GM12891 (cell line): ENCODE results near the gene MYL3.

Experiments
- PAX5 ChIP-seq: IDR thresholded peaks from 2 replicates; pipeline ENCODE4 v1.6.1; 2011; ENCODE audit warnings: low read length, moderate library complexity, mild to moderate bottlenecking; ENCODE audit not compliant: insufficient read depth, severe bottlenecking
- POLR2A ChIP-seq: IDR thresholded peaks from 2 replicates; pipeline ENCODE4 v1.6.1; 2011; ENCODE audit warnings: low read depth, low read length, control low read depth
- POLR2AphosphoS5 ChIP-seq: IDR thresholded peaks from 2 replicates; pipeline ENCODE4 v1.6.1; 2011; ENCODE audit warnings: low read depth, low read length, control low read depth
- POU2F2 ChIP-seq: IDR thresholded peaks from 2 replicates; pipeline ENCODE4 v1.6.1; 2011; ENCODE audit warnings: low read depth, mild to moderate bottlenecking, control low read depth, low read length, moderate library complexity

- TF ChIP-seq POLR2AphosphoS5 (no peak), POLR2A (no peak), POU2F2 (no peak), PAX5 (no peak)
Measured at GRCh38 chr3:46831841-46832240, 31.4 kb downstream of the MYL3 start.
